Measurements from ENCODE around the gene ZNF236.

DNA sequence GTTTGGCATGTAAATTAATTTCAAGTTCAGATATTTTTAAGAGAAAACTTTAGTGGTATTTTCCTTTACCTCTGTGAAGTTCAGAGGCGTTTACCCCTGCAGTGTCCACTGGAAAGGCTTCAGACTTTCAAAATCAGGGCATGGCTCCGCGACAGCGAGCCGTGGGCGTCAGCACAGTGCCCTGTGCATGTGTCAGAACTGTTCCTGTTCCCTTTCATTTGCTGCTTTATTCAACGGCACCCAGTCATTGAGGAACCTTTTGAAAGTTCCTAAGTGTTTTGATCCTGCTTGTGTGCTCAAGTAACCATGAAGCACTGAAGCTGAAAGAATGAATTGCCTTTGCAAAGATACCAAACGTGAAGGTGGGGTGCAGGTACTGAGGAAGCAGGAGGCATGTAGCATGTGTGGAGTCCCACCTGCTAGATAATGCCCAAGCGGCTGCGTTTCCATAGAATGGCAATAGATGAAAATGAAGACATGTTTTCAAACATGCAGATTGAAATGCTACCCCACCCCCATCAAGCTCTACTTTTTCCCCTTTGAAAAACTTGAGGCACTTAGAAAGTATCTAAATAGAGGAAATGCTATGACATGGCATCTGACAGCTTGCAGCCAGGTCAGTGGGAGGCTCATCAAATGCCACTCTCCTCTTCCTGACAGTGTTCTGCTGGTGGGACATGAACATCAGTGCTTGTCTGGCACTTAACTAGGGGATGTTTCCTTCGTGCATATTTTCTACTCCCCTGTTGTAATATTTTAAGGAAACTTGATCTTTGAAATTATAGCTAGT, 148.6 kb downstream of the ZNF236 start:
- TF ChIP-seq, protein P1, sequence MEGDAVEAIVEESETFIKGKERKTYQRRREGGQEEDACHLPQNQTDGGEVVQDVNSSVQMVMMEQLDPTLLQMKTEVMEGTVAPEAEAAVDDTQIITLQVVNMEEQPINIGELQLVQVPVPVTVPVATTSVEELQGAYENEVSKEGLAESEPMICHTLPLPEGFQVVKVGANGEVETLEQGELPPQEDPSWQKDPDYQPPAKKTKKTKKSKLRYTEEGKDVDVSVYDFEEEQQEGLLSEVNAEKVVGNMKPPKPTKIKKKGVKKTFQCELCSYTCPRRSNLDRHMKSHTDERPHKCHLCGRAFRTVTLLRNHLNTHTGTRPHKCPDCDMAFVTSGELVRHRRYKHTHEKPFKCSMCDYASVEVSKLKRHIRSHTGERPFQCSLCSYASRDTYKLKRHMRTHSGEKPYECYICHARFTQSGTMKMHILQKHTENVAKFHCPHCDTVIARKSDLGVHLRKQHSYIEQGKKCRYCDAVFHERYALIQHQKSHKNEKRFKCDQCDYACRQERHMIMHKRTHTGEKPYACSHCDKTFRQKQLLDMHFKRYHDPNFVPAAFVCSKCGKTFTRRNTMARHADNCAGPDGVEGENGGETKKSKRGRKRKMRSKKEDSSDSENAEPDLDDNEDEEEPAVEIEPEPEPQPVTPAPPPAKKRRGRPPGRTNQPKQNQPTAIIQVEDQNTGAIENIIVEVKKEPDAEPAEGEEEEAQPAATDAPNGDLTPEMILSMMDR (IDR thresholded peaks at IDR 0.05): no peak
- TF ChIP-seq EZH2phosphoT487 (IDR thresholded peaks at IDR 0.05) (no peak), EZH2 (IDR thresholded peaks at IDR 0.05) (no peak)

All from neural progenitor cell (in vitro differentiated cells).